HepG2 (cell line): ENCODE results near the gene MYO15A. TPM values are rescaled to one million over a fixed set of nuclear protein-coding genes. Genes with fewer than 3 reads are reported as not detected.

Experiments
- ATM ChIP-seq: fragments of 450-650 bp; IDR thresholded peaks from 2 replicates; pipeline ENCODE4 v1.7.1; 2017; ENCODE audit warnings: mild to moderate bottlenecking, borderline replicate concordance
- DMAP1 ChIP-seq: IDR thresholded peaks from 2 replicates; pipeline ENCODE4 v1.6.1; 2016
- HNF1B ChIP-seq: sonication (generic); formaldehyde crosslinking; IDR thresholded peaks from 2 replicates; pipeline ENCODE4 v1.5.1; 2020; ENCODE audit warnings: mild to moderate bottlenecking, moderate library complexity, missing genetic modification reagents
- KLF6 ChIP-seq: IDR thresholded peaks from 2 replicates; pipeline ENCODE4 v1.8.0; 2016; ENCODE audit warnings: missing biosample characterization, missing genetic modification reagents
- PRDM10 ChIP-seq: sonication (generic); formaldehyde crosslinking; IDR thresholded peaks from 2 replicates; pipeline ENCODE4 v1.4.0; 2020; ENCODE audit warnings: low read depth, missing genetic modification reagents
- SIN3B ChIP-seq: fragments of 150-350 bp; IDR thresholded peaks from 2 replicates; pipeline ENCODE4 v1.6.1; 2014; ENCODE audit warnings: low read length
- ZBTB43 ChIP-seq: sonication (generic); formaldehyde crosslinking; conservative IDR thresholded peaks from 2 replicates; pipeline ENCODE4 v1.4.0; 2020; ENCODE audit warnings: missing genetic modification reagents
- ZNF143 ChIP-seq: sonication (generic); formaldehyde crosslinking; IDR thresholded peaks from 2 replicates; pipeline ENCODE4 v1.4.0; 2020; ENCODE audit warnings: missing genetic modification reagents
- ZNF407 ChIP-seq: sonication (generic); formaldehyde crosslinking; IDR thresholded peaks from one replicate; pipeline ENCODE4 v1.5.1; 2020; ENCODE audit warnings: mild to moderate bottlenecking, missing genetic modification reagents; ENCODE audit errors: not compliant biosample characterization
- ZNF577 ChIP-seq: sonication (generic); formaldehyde crosslinking; IDR thresholded peaks from 2 replicates; pipeline ENCODE4 v1.4.0; 2020; ENCODE audit warnings: mild to moderate bottlenecking, low read depth, missing genetic modification reagents, borderline replicate concordance
- polyA plus RNA-seq, 8 experiments: library from polyadenylated mRNA; depleted of rRNA in 3 of 8; stranded (reverse) in 7 of 8; unstranded in 1 of 8; fragments of >200 nt; fragmentation: Illumina TruSeq in 4 of 8; extraction: Trizol in 4 of 8; gene quantifications; 2 replicates each; pipeline versions ENCODE4 v1.2.1 to v1.2.3, GENCODE V29; 2011 to 2016; ENCODE audit warnings: low read depth in 4 of 8, missing spikeins in 1 of 8, mixed read lengths in 1 of 8; ENCODE audit not compliant: insufficient read depth in 1 of 8
- total RNA-seq, 5 experiments: library from RNA; depleted of rRNA; stranded (reverse); fragments of >200 nt; fragmentation: Illumina TruSeq; extraction: Trizol; gene quantifications; 2 replicates each; pipeline ENCODE4 v1.2.3, GENCODE V29; 2016; ENCODE audit warnings: low read depth in 1 of 5
- TF ChIP-seq, protein P1 (sequence below): IDR thresholded peaks from 2 replicates; pipeline ENCODE4 v1.6.1; 2016; ENCODE audit warnings: low read depth, control low read depth
- TF ChIP-seq, protein P2 (sequence below): sonication (generic); formaldehyde crosslinking; IDR thresholded peaks from 2 replicates; pipeline ENCODE4 v1.8.0; 2022; ENCODE audit warnings: missing genetic modification reagents, low read depth, mild to moderate bottlenecking, borderline replicate concordance

The MYO15A gene
- total and polyA plus RNA-seq, 2 of the 13 experiments (the other 11 are each of a cell fraction or from before 2014, with no cell fraction given) = 0.07 to 0.20 TPM

DNA sequence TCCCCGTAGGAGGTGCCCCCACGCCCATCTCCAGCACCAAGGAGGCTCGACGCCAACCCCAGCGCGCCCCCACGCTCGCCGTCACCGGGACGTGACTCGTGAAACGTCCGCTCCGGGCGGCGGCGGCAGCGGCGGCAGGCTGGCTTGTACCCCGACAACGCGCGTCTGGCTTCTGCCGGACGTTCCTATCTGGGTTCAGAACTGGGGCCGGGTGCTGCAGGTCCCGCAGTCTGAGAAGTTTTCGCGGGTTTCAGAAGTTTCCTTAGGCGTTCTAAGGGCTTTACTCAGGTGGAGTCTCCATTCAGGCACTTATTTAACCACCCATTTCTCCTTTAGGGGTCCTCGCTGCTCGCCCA is 74.4 kb downstream of the MYO15A start (continued):
- TF ChIP-seq HNF1B (peak; percentile 82; the same call in 1 of the 2 replicates), KLF6 (CRISPR knock-in tag) (peak; percentile 36; the same call in 1 of the 2 replicates), ATM (no peak), SIN3B (no peak), ZNF143 (CRISPR knock-in tag) (0 out of 2 replicates have a peak, but pooled peaks have one; percentile 32), ZNF407 (no peak), ZNF577 (no peak), DMAP1 (CRISPR knock-in tag) (peak; percentile 92), PRDM10 (CRISPR knock-in tag) (peak; percentile 48; the same call in 1 of the 2 replicates), ZBTB43 (CRISPR knock-in tag) (0 out of 2 replicates have a peak, but pooled peaks have one; percentile 42)
- TF ChIP-seq, protein P1, sequence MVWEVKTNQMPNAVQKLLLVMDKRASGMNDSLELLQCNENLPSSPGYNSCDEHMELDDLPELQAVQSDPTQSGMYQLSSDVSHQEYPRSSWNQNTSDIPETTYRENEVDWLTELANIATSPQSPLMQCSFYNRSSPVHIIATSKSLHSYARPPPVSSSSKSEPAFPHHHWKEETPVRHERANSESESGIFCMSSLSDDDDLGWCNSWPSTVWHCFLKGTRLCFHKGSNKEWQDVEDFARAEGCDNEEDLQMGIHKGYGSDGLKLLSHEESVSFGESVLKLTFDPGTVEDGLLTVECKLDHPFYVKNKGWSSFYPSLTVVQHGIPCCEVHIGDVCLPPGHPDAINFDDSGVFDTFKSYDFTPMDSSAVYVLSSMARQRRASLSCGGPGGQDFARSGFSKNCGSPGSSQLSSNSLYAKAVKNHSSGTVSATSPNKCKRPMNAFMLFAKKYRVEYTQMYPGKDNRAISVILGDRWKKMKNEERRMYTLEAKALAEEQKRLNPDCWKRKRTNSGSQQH (CRISPR knock-in tag) = no peak
- TF ChIP-seq, protein P2, sequence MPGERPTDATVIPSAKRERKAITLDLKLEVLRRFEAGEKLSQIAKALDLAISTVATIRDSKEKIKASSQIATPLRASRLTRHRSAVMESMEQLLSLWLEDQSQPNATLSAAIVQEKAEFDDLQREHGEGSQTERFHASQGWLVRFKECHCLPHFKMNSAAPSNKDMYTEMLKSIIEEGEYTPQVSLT (CRISPR knock-in tag) = peak; percentile 43; the same call in 1 of the 2 replicates
